GM19239 (cell line): ENCODE results near the gene KHDRBS2.

Experiments used
- DNase-seq: peaks from one replicate; pipeline ENCODE4 v3.0.0; 2011; ENCODE audit warnings: low spot score; ENCODE audit not compliant: insufficient read length
- FAIRE-seq: peaks from 2 replicates; lab custom pipeline; 2011; peaks lifted over from hg19 to GRCh38; lab: Jason Lieb, UNC

KHDRBS2 gene

GRCh38 chr6:62285612-62286469 is at the start of gene KHDRBS2:
KHDRBS2 (minus strand) TSS chr6:62286225.
- FAIRE-seq (peak; percentile 94), DNase-seq (peak; percentile 61)

- FAIRE-seq (no peak), DNase-seq (no peak)
These were observed 42.6 kb upstream of the KHDRBS2 start for GRCh38 chr6:62328607-62329006.

- DNase-seq (no peak), FAIRE-seq (no peak)
These were observed 38.8 kb upstream of the KHDRBS2 start for GRCh38 chr6:62324834-62325233.

- FAIRE-seq (no peak), DNase-seq (no peak)
These were observed 37.9 kb upstream of the KHDRBS2 start for GRCh38 chr6:62323818-62324431.

GRCh38 chr6:62298745-62299392 is 12.8 kb upstream of the KHDRBS2 start:
- DNase-seq (no peak), FAIRE-seq (peak; percentile 78)

GRCh38 chr6:62296541-62296940 is 10.5 kb upstream of the KHDRBS2 start:
- no peak for DNase-seq
- FAIRE-seq = peak; percentile 69

GRCh38 chr6:62288974-62289373 is 2.9 kb upstream of the KHDRBS2 start:
- FAIRE-seq = no peak
- DNase-seq = no peak

GRCh38 chr6:62288562-62288961 is 2.5 kb upstream of the KHDRBS2 start:
- DNase-seq (no peak), FAIRE-seq (no peak)

GRCh38 chr6:62286470-62286843 is 432 bp upstream of the KHDRBS2 start:
- FAIRE-seq = peak; percentile 8
- no peak for DNase-seq

GRCh38 chr6:62284725-62285124 is 1.3 kb downstream of the KHDRBS2 start:
- DNase-seq (no peak), FAIRE-seq (no peak)

- no peak for DNase-seq
- FAIRE-seq = peak; percentile 76
These were observed 2.1 kb downstream of the KHDRBS2 start for GRCh38 chr6:62283796-62284411.

GRCh38 chr6:62283365-62283764 is 2.7 kb downstream of the KHDRBS2 start:
- FAIRE-seq = no peak
- DNase-seq = no peak

- DNase-seq (no peak), FAIRE-seq (no peak)
These were observed 5.9 kb downstream of the KHDRBS2 start for GRCh38 chr6:62280099-62280498.

GRCh38 chr6:62272114-62272513 is 13.9 kb downstream of the KHDRBS2 start:
- no peak for DNase-seq
- FAIRE-seq = no peak

- DNase-seq (no peak), FAIRE-seq (no peak)
These were observed 20.0 kb downstream of the KHDRBS2 start for GRCh38 chr6:62265906-62266525.

- FAIRE-seq (no peak), DNase-seq (no peak)
These were observed 23.7 kb downstream of the KHDRBS2 start for GRCh38 chr6:62262283-62262682.

GRCh38 chr6:62246087-62246486 is 39.9 kb downstream of the KHDRBS2 start:
- FAIRE-seq (no peak), DNase-seq (no peak)

- FAIRE-seq = no peak
These were observed 49.2 kb downstream of the KHDRBS2 start for GRCh38 chr6:62236784-62237183.

GRCh38 chr6:62229231-62229630 is 56.8 kb downstream of the KHDRBS2 start:
- no peak for DNase-seq
- no peak for FAIRE-seq

More at GRCh38 chr6:62236784-62237183, 49.2 kb downstream of the KHDRBS2 start:
- no peak for DNase-seq

GRCh38 chr6:62217866-62218265 is 68.2 kb downstream of the KHDRBS2 start:
- FAIRE-seq = no peak

More at GRCh38 chr6:62217866-62218265, 68.2 kb downstream of the KHDRBS2 start:
- no peak for DNase-seq
